Caco-2 (cell line): ENCODE results near the gene GPSM1. TPM values are rescaled to one million over a fixed set of nuclear protein-coding genes. Genes with fewer than 3 reads are reported as not detected.

Source experiments
- BruUV-seq: library from RNA; stranded (reverse); fragments of 400-500 nt; replicated peaks from 2 replicates; lab custom pipeline; 2021; lab: Mats Ljungman, UMichigan
- CTCF ChIA-PET: fragments of 300-600 bp; sonication (Branson Sonifier 250); formaldehyde crosslinking; loops from one replicate; lab custom pipeline; 2022; ENCODE audit warnings: antibody characterized with exemption; lab: Charles Lee
- POLR2A ChIA-PET: fragments of 300-600 bp; sonication (Branson Sonifier 250); formaldehyde crosslinking; loops from one replicate; lab custom pipeline; 2022; ENCODE audit warnings: antibody characterized with exemption; lab: Charles Lee
- DNase-seq, 2 experiments: peaks; one replicate each; pipeline versions ENCODE4 v3.0.0 to v3.0.0-alpha.2; 2020 to 2022
- H3K27me3 ChIP-seq: replicated peaks from 2 replicates; pipeline ENCODE4 v1.6.0; 2011; ENCODE audit warnings: low read length; ENCODE audit not compliant: control insufficient read depth, insufficient read depth
- H3K36me3 ChIP-seq: 2 replicates; pipeline ENCODE4 v1.5.1; 2011; ENCODE audit warnings: low read length; ENCODE audit not compliant: control insufficient read depth, insufficient read depth
- H3K4me1 ChIP-seq: fragments of 250-450 bp; sonication (Bioruptor Pico); 2 replicates; pipeline ENCODE4 v1.5.1; 2020; ENCODE audit warnings: mild to moderate bottlenecking
- H3K4me3 ChIP-seq: 2 replicates; pipeline ENCODE4 v1.5.1; 2011; ENCODE audit warnings: low read depth, mild to moderate bottlenecking, control low read depth, low read length
- H3K9me3 ChIP-seq: fragments of 250-450 bp; sonication (Bioruptor Pico); 2 replicates; pipeline ENCODE4 v1.5.1; 2020; ENCODE audit warnings: mild to moderate bottlenecking, moderate library complexity
- H3K27ac Mint-ChIP-seq: one replicate; pipeline ENCODE4 v1.8.0; 2022; ENCODE audit warnings: mixed read lengths; ENCODE audit not compliant: unreplicated experiment
- H3K27me3 Mint-ChIP-seq: one replicate; pipeline ENCODE4 v1.8.0; 2022; ENCODE audit warnings: mixed read lengths; ENCODE audit not compliant: insufficient read depth, unreplicated experiment
- H3K36me3 Mint-ChIP-seq: one replicate; pipeline ENCODE4 v1.8.0; 2022; ENCODE audit warnings: mild to moderate bottlenecking, mixed read lengths; ENCODE audit not compliant: insufficient read depth, unreplicated experiment
- H3K4me1 Mint-ChIP-seq: one replicate; pipeline ENCODE4 v1.8.0; 2022; ENCODE audit warnings: low read depth, mixed read lengths; ENCODE audit not compliant: unreplicated experiment
- H3K4me3 Mint-ChIP-seq: one replicate; pipeline ENCODE4 v1.8.0; 2022; ENCODE audit warnings: mild to moderate bottlenecking, moderate library complexity, mixed read lengths; ENCODE audit not compliant: unreplicated experiment
- H3K9me3 Mint-ChIP-seq: one replicate; pipeline ENCODE4 v1.8.0; 2022; ENCODE audit warnings: mixed read lengths; ENCODE audit not compliant: unreplicated experiment
- intact Hi-C: fragments of 100-400 bp; cut with micrococcal nuclease; formaldehyde crosslinking; loops from one replicate; pipeline ENCODE4 v1.10.0; 2022; ENCODE audit not compliant: unreplicated experiment
- total RNA-seq: library from RNA; stranded (reverse); gene quantifications from 2 replicates; pipeline ENCODE4 v1.2.3, GENCODE V29; 2022
- TF ChIP-seq, protein P1 (sequence below), 2 experiments: fragments of 200-600 bp in 1 of 2; IDR thresholded peaks; 1 replicate in 1 of 2; 2 replicates in 1 of 2; pipeline versions ENCODE4 v1.5.1 to v1.8.0; 2011 to 2022; ENCODE audit warnings: antibody characterized with exemption in 1 of 2, control low read depth in 1 of 2, inconsistent platforms in 1 of 2, low read depth in 1 of 2, low read length in 1 of 2, mild to moderate bottlenecking in 1 of 2, moderate library complexity in 1 of 2; ENCODE audit not compliant: insufficient read depth in 1 of 2, severe bottlenecking in 1 of 2, unreplicated experiment in 1 of 2

GPSM1 gene
- total RNA-seq, 1 experiment from 2014 or later = 25.7 TPM

GRCh38 chr9:136305804-136306203 is 21.5 kb upstream of the GPSM1 start:
- no TSS peak for BruUV-seq
- intact Hi-C loops = no loop called here

GRCh38 chr9:136306211-136307208 is 20.8 kb upstream of the GPSM1 start:
- Histone ChIP-seq H3K4me1 (no peaks in the 10 kb centered on the region), H3K27me3 (no peaks in the 10 kb centered on the region), H3K4me3 (no peak overlapping the region), H3K36me3 (no peaks in the 10 kb centered on the region), H3K9me3 (peaks cover 8% of the 10 kb centered on the region; the same call in 1 of the 2 replicates)
- intact Hi-C loops = no loop called here
- H3K9me3 Mint-ChIP-seq = no peaks in the 10 kb centered on the region
- CTCF ChIA-PET = interaction anchor here (0.7 kb wide), 1 partner anchor 1134 kb away, joined by 3 read pairs; no protein-coding TSS in a partner anchor
- POLR2A ChIA-PET = no interaction called here
- peak; percentile 39 to 69 for DNase-seq
- H3K27me3 Mint-ChIP-seq = no peaks in the 10 kb centered on the region
- H3K4me1 Mint-ChIP-seq = no peaks in the 10 kb centered on the region
- TF ChIP-seq, protein P1, sequence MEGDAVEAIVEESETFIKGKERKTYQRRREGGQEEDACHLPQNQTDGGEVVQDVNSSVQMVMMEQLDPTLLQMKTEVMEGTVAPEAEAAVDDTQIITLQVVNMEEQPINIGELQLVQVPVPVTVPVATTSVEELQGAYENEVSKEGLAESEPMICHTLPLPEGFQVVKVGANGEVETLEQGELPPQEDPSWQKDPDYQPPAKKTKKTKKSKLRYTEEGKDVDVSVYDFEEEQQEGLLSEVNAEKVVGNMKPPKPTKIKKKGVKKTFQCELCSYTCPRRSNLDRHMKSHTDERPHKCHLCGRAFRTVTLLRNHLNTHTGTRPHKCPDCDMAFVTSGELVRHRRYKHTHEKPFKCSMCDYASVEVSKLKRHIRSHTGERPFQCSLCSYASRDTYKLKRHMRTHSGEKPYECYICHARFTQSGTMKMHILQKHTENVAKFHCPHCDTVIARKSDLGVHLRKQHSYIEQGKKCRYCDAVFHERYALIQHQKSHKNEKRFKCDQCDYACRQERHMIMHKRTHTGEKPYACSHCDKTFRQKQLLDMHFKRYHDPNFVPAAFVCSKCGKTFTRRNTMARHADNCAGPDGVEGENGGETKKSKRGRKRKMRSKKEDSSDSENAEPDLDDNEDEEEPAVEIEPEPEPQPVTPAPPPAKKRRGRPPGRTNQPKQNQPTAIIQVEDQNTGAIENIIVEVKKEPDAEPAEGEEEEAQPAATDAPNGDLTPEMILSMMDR (IDR thresholded peaks at IDR 0.05; ENCODE audit: insufficient read depth in 1 of 2, low read depth in 1 of 2, low read length in 1 of 2, severe bottlenecking in 1 of 2, unreplicated experiment in 1 of 2) = no peak
- no peak overlapping the region for H3K4me3 Mint-ChIP-seq
- H3K27ac Mint-ChIP-seq = no peak overlapping the region
- H3K36me3 Mint-ChIP-seq = no peaks in the 10 kb centered on the region
- BruUV-seq = no TSS peak

More at GRCh38 chr9:136305804-136306203, 21.5 kb upstream of the GPSM1 start:
- POLR2A ChIA-PET = no interaction called here
- H3K27ac Mint-ChIP-seq = no peak overlapping the region
- CTCF ChIA-PET = interaction anchor here (0.7 kb wide), 1 partner anchor 1134 kb away, joined by 3 read pairs; no protein-coding TSS in a partner anchor
- no peaks in the 10 kb centered on the region for H3K36me3 Mint-ChIP-seq
- no peaks in the 10 kb centered on the region for H3K27me3 ChIP-seq
- H3K27me3 Mint-ChIP-seq = no peaks in the 10 kb centered on the region
- H3K9me3 ChIP-seq = peaks cover 8% of the 10 kb centered on the region; the same call in 1 of the 2 replicates
- no peak for DNase-seq
- no peak overlapping the region for H3K4me3 ChIP-seq
- no peaks in the 10 kb centered on the region for H3K36me3 ChIP-seq
- no peaks in the 10 kb centered on the region for H3K4me1 Mint-ChIP-seq
- H3K4me1 ChIP-seq = no peaks in the 10 kb centered on the region
- TF ChIP-seq, protein P1 (IDR thresholded peaks at IDR 0.05; ENCODE audit: insufficient read depth in 1 of 2, low read depth in 1 of 2, low read length in 1 of 2, severe bottlenecking in 1 of 2, unreplicated experiment in 1 of 2) = no peak
- H3K9me3 Mint-ChIP-seq = no peaks in the 10 kb centered on the region
- H3K4me3 Mint-ChIP-seq = no peak overlapping the region

DNA sequence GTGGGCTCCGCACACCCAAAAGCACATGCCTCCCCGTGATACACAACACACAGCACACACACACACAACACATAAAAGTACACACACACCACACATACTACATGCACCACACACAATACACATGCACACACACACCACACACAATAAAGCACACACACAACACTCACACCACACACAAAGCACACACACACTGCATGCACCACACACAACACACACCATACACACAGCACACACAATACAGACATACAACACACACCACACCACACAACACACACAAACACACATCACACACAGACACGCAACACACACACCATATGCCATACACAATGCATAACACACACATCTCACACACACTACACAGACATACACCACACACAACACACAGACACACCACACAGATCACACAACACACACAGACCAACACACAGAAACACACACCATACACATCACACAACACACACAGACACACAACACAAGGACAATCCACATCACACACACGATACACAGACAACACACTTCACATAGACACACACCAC is 20.1 kb upstream of the GPSM1 start:
- Mint-ChIP-seq H3K27ac (no peak overlapping the region), H3K36me3 (no peaks in the 10 kb centered on the region), H3K9me3 (no peaks in the 10 kb centered on the region), H3K27me3 (no peaks in the 10 kb centered on the region), H3K4me3 (no peak overlapping the region), H3K4me1 (no peaks in the 10 kb centered on the region)
- Histone ChIP-seq H3K9me3 (peaks cover 8% of the 10 kb centered on the region; the same call in 1 of the 2 replicates), H3K4me1 (no peaks in the 10 kb centered on the region), H3K36me3 (no peaks in the 10 kb centered on the region), H3K4me3 (no peak overlapping the region), H3K27me3 (no peaks in the 10 kb centered on the region)
- intact Hi-C loops = no loop called here
- TF ChIP-seq, protein P1 (IDR thresholded peaks at IDR 0.05; ENCODE audit: insufficient read depth in 1 of 2, low read depth in 1 of 2, low read length in 1 of 2, severe bottlenecking in 1 of 2, unreplicated experiment in 1 of 2) = no peak
- ChIA-PET CTCF (no interaction called here), POLR2A (no interaction called here)
- BruUV-seq = no TSS peak
- DNase-seq = no peak
